Osteocyte (in vitro differentiated cells): Measurements from ENCODE around the gene CHTF18. TPM values are rescaled to one million over a fixed set of nuclear protein-coding genes. Genes with fewer than 3 reads are reported as not detected.

Source experiments
- DNase-seq: peaks from one replicate; pipeline ENCODE4 v3.0.0; 2021; ENCODE audit warnings: mixed read lengths; ENCODE audit not compliant: unreplicated experiment; ENCODE audit errors: extremely low spot score
- H3K27ac Mint-ChIP-seq: one replicate; pipeline ENCODE4 v1.8.0; 2021; ENCODE audit warnings: mild to moderate bottlenecking, mixed read lengths; ENCODE audit not compliant: unreplicated experiment
- H3K27me3 Mint-ChIP-seq: one replicate; pipeline ENCODE4 v1.8.0; 2021; ENCODE audit warnings: mixed read lengths; ENCODE audit not compliant: unreplicated experiment
- H3K36me3 Mint-ChIP-seq: one replicate; pipeline ENCODE4 v1.8.0; 2021; ENCODE audit warnings: mixed read lengths; ENCODE audit not compliant: unreplicated experiment
- H3K4me1 Mint-ChIP-seq: one replicate; pipeline ENCODE4 v1.8.0; 2021; ENCODE audit warnings: mixed read lengths; ENCODE audit not compliant: unreplicated experiment
- H3K4me3 Mint-ChIP-seq: one replicate; pipeline ENCODE4 v1.8.0; 2021; ENCODE audit warnings: mild to moderate bottlenecking, moderate library complexity, mixed read lengths; ENCODE audit not compliant: unreplicated experiment
- H3K9me3 Mint-ChIP-seq: one replicate; pipeline ENCODE4 v1.8.0; 2021; ENCODE audit warnings: mixed read lengths; ENCODE audit not compliant: unreplicated experiment
- total RNA-seq: library from RNA; stranded (reverse); gene quantifications from 2 replicates; pipeline ENCODE4 v1.2.1, GENCODE V29; 2021
- TF ChIP-seq, protein P1 (sequence below): fragments of 200-600 bp; sonication (generic); IDR thresholded peaks from 2 replicates; pipeline ENCODE4 v1.5.0; 2021; ENCODE audit warnings: antibody characterized with exemption, mild to moderate bottlenecking, moderate library complexity

The CHTF18 gene
- total RNA-seq, 1 donor from 2014 or later, result 25.4 TPM

DNA sequence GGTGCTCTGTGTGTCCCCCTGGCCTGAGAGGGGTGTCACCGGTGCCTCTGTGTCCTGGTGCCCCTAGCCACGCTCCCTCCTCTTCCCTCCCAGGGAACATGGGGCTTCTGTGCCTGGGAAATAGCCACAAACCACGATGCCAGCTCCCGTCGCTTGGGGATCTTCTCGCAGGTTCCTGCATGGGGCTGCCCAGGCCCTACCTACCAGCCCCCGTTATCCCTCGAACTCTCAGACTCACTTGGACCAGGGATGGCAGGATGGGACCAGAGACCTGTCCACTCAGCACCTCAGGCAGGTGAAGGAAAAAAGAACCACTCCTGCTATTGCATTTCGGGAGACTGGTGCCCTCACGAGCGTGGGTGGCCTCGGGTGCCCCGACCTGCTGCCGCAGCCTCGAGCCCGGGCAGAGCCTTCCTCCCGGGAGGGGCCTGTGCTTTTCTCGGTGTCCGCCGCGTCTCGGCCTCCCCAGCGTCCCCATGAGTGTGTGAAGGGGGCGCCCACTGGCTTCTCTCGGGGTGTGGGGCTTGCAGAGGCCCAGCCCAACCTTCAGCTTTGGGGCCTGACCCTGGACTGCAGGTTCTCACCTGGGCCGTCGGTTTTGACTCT is 53.1 kb downstream of the CHTF18 start:
- no peaks in the 10 kb centered on the region for H3K4me1 Mint-ChIP-seq

DNA sequence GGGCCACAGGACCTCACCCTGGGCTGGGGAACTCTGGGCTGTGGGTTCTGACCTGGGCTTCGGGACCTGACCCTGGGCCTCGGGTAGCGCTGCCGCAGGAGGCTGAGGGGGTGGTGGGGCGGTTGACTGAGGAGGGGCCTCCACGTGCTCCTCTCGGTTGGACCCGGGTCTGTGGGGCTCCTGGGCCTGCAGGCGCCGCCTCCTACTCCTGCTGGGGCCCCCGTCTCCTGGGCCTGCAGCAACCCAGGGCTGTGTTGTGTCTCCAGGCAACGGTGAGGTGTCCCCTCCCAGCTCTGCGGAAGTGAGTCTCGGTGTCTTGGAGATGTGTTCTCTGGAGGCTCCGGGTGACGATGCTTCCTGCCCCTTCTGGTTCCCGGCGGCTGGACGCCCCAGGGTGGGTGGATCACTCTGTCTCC is 53.6 kb downstream of the CHTF18 start:
- H3K9me3 Mint-ChIP-seq, result peaks cover 3% of the 10 kb centered on the region
- H3K27me3 Mint-ChIP-seq, result no peaks in the 10 kb centered on the region

More for the DNA sequence above, 53.1 kb downstream of the CHTF18 start:
- TF ChIP-seq, protein P1, sequence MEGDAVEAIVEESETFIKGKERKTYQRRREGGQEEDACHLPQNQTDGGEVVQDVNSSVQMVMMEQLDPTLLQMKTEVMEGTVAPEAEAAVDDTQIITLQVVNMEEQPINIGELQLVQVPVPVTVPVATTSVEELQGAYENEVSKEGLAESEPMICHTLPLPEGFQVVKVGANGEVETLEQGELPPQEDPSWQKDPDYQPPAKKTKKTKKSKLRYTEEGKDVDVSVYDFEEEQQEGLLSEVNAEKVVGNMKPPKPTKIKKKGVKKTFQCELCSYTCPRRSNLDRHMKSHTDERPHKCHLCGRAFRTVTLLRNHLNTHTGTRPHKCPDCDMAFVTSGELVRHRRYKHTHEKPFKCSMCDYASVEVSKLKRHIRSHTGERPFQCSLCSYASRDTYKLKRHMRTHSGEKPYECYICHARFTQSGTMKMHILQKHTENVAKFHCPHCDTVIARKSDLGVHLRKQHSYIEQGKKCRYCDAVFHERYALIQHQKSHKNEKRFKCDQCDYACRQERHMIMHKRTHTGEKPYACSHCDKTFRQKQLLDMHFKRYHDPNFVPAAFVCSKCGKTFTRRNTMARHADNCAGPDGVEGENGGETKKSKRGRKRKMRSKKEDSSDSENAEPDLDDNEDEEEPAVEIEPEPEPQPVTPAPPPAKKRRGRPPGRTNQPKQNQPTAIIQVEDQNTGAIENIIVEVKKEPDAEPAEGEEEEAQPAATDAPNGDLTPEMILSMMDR, result no peak
- peaks cover 3% of the 10 kb centered on the region for H3K9me3 Mint-ChIP-seq
- no peaks in the 10 kb centered on the region for H3K27me3 Mint-ChIP-seq
- no peaks in the 10 kb centered on the region for H3K36me3 Mint-ChIP-seq
- no peak overlapping the region for H3K27ac Mint-ChIP-seq
- no peak for DNase-seq
- no peak overlapping the region for H3K4me3 Mint-ChIP-seq

DNA sequence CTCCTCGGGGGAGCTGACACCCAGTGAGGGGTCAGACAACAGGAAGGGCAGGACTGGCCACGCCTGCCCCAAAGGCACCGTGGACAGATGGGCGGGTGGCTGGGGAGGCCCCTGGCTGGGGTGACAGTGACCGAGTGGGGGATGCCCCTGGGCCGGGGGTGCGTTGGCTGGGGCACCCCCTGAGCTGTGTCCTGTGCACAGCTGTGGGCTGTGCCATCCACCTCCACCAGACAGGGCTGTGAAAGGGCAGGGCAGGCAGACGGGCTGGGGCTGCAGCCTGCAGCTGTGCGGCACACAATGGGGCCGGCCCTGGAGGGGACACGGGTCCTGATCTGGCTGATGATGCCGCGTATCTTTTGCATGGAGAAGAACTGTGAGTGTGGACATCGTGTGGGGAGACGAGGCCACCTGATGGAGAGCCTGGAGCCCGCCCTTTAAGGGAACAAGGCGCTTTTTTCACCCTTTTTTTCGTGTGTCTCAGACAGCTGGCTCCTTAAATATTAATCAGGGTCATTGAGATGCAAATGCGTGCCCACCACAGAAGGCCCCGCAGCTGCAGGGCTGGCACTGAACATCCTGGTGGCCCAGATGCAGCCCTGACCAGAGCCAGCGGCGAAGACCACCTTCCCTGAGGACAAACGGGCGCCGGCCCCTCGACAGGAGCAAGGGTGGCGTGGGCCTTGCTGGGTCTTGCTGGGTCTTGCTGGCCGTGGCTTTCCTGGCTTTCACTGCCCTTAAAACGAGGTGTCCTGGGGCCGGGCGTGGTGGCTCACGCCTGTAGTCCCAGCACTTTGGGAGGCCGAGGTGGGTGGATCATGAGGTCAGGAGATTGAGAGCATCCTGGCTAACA is 54.5 kb downstream of the CHTF18 start:
- H3K9me3 Mint-ChIP-seq, result peaks cover 3% of the 10 kb centered on the region
- H3K4me1 Mint-ChIP-seq, result no peaks in the 10 kb centered on the region
- H3K36me3 Mint-ChIP-seq, result no peaks in the 10 kb centered on the region
- DNase-seq, result no peak
- no peak overlapping the region for H3K27ac Mint-ChIP-seq
- no peaks in the 10 kb centered on the region for H3K27me3 Mint-ChIP-seq
- TF ChIP-seq, protein P1, result no peak
- H3K4me3 Mint-ChIP-seq, result no peak overlapping the region

More for the DNA sequence above, 53.6 kb downstream of the CHTF18 start:
- TF ChIP-seq, protein P1, result no peak
- H3K4me1 Mint-ChIP-seq, result no peaks in the 10 kb centered on the region
- no peaks in the 10 kb centered on the region for H3K36me3 Mint-ChIP-seq
- DNase-seq, result no peak
- no peak overlapping the region for H3K4me3 Mint-ChIP-seq
- H3K27ac Mint-ChIP-seq, result no peak overlapping the region

DNA sequence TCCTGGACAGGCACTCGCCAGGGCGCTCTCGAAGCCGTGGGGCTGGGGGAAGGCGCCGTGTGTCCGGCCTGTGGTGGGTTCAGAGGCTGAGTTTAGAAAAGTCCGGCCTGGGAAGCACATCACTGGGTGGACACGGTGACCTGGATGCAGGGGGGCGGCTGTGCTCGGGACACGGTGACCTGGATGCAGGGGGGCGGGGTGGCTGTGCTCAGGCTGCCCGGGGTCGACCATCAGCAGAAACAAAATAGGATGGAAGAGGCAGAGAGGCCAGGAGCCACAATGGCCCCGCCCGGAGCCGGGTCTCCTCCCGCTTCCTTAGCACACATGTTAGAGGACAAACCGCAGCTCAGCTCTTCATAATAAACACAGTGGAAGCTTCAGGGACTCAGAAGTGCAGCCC is 55.4 kb downstream of the CHTF18 start:
- no peak for DNase-seq
- Mint-ChIP-seq H3K9me3 (peaks cover 3% of the 10 kb centered on the region), H3K27ac (no peak overlapping the region), H3K4me1 (no peaks in the 10 kb centered on the region), H3K4me3 (no peak overlapping the region), H3K36me3 (no peaks in the 10 kb centered on the region), H3K27me3 (no peaks in the 10 kb centered on the region)
- TF ChIP-seq, protein P1, result no peak

DNA sequence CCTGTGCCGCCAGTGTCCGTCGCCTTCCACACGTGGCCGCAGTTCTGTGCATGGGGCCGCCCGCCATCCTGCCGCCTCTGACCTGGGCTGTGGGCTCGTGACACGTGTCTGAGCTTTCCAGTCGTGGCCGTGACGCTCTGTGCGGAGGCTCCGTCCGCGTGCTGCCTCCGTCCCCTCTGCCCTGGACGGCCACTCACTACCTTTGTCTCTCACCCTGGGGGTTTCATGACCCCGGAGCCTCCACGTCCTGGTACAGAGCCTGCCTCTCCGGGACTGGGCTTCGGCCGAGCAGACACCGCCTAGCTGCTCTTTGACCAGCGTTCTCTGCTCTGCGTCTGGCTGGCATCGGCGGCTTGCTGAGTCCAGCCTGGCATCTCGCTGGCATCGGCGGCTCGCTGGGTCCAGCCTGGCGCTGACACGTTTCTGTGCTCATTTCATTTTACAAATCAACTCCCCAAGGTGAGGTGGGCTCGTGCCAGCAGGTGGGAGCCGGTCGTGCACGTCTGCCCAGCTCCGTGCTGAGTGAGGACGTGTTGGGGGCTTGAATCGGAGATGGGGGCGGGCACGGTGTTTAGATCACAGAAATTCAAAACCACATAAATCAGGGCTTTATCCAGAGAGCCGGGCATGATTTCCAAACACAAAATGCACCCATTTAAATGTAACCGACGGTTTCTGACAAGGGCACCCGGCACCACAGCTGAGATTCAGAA is 56.4 kb downstream of the CHTF18 start:
- Mint-ChIP-seq H3K27me3 (no peaks in the 10 kb centered on the region), H3K9me3 (peaks cover 5% of the 10 kb centered on the region), H3K4me3 (no peak overlapping the region), H3K27ac (no peak overlapping the region), H3K4me1 (no peaks in the 10 kb centered on the region), H3K36me3 (no peaks in the 10 kb centered on the region)
- TF ChIP-seq, protein P1, result no peak
- DNase-seq, result no peak
